K562 (cell line): ENCODE measurements around the gene EIF2AK2.

Source experiments
- CHD2 ChIP-seq: IDR thresholded peaks from 2 replicates; pipeline ENCODE4 v1.6.1; 2011; ENCODE audit warnings: low read depth, low read length
- ESRRB ChIP-seq: fragments of 250-450 bp; sonication (Bioruptor Pico); IDR thresholded peaks from 2 replicates; pipeline ENCODE4 v1.5.0; 2020; ENCODE audit warnings: mild to moderate bottlenecking, moderate library complexity, borderline replicate concordance
- MTA3 ChIP-seq: fragments of 450-650 bp; formaldehyde crosslinking; IDR thresholded peaks from 2 replicates; pipeline ENCODE4 v1.6.1; 2017; ENCODE audit warnings: mild to moderate bottlenecking, borderline replicate concordance
- POLR2A ChIP-seq: fragments of 450-650 bp; conservative IDR thresholded peaks from 2 replicates; pipeline ENCODE4 v1.6.1; 2016
- RBFOX2 ChIP-seq: fragments of 200-400 bp; formaldehyde crosslinking; IDR thresholded peaks from 2 replicates; pipeline ENCODE4 v1.6.1; 2017; ENCODE audit warnings: low read depth, mild to moderate bottlenecking, low read length, moderate library complexity
- RBM39 ChIP-seq: fragments of 200-400 bp; formaldehyde crosslinking; optimal IDR thresholded peaks from 2 replicates; pipeline ENCODE3; 2018; ENCODE audit warnings: low read depth, low read length
- TBP ChIP-seq: optimal IDR thresholded peaks from 2 replicates; pipeline ENCODE3; 2011; ENCODE audit warnings: low read depth, low read length, improper control_type of control experiment
- ZNF239 ChIP-seq: fragments of 250-450 bp; sonication (Bioruptor Pico); IDR thresholded peaks from 2 replicates; pipeline ENCODE4 v1.4.0; 2020; ENCODE audit warnings: mild to moderate bottlenecking
- TF ChIP-seq, protein P1 (sequence below), 3 experiments: IDR thresholded peaks in 2 of 3; conservative IDR thresholded peaks in 1 of 3; 2 replicates each; pipeline ENCODE4 v1.5.1; 2011 to 2012; ENCODE audit warnings: low read length in 3 of 3, mild to moderate bottlenecking in 3 of 3, control low read depth in 2 of 3, improper control_type of control experiment in 1 of 3, inconsistent platforms in 1 of 3, low read depth in 1 of 3, mixed read lengths in 1 of 3, moderate library complexity in 1 of 3; ENCODE audit not compliant: insufficient read depth in 2 of 3

DNA sequence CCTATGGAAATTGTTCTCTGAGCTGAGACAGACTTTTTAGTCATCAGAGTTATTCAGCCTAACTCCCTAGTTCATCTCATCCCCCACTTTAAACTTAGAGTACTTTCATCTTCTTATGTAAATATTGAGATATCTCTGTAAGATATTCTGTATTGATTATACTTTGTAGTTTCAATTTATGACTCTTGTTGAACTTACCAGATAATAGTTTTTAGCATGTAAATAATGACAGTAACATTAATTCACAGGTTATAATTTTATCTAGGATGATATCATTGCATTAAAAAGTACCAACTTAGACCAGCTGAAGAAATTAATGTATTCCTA, 14.8 kb upstream of the EIF2AK2 start:
- no peak for TF ChIP-seq ZNF239
- TF ChIP-seq TBP, result no peak
- no peak for TF ChIP-seq POLR2A
- no peak for TF ChIP-seq RBM39
- TF ChIP-seq ESRRB (CRISPR knock-in tag), result no peak
- TF ChIP-seq, protein P1, sequence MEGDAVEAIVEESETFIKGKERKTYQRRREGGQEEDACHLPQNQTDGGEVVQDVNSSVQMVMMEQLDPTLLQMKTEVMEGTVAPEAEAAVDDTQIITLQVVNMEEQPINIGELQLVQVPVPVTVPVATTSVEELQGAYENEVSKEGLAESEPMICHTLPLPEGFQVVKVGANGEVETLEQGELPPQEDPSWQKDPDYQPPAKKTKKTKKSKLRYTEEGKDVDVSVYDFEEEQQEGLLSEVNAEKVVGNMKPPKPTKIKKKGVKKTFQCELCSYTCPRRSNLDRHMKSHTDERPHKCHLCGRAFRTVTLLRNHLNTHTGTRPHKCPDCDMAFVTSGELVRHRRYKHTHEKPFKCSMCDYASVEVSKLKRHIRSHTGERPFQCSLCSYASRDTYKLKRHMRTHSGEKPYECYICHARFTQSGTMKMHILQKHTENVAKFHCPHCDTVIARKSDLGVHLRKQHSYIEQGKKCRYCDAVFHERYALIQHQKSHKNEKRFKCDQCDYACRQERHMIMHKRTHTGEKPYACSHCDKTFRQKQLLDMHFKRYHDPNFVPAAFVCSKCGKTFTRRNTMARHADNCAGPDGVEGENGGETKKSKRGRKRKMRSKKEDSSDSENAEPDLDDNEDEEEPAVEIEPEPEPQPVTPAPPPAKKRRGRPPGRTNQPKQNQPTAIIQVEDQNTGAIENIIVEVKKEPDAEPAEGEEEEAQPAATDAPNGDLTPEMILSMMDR (IDR thresholded peaks at IDR 0.05 in 2 of 3, conservative IDR thresholded peaks at IDR 0.05 in 1 of 3; ENCODE audit: insufficient read depth in 2 of 3, low read depth in 1 of 3, low read length in 3 of 3), result no peak
- TF ChIP-seq RBFOX2, result no peak
- TF ChIP-seq MTA3, result no peak
- TF ChIP-seq CHD2, result no peak
